GM03348 (cell line): Measurements from ENCODE around the gene NAV2.
"Not testable (repeated sequence)": the region's sequence is repeated elsewhere in the genome, so short reads cannot be mapped to it uniquely, and the experiment has no call there.

Source experiments
- DNase-seq: peaks from one replicate; pipeline ENCODE4 v3.0.0; 2012; ENCODE audit warnings: low spot score

NAV2 gene

DNA sequence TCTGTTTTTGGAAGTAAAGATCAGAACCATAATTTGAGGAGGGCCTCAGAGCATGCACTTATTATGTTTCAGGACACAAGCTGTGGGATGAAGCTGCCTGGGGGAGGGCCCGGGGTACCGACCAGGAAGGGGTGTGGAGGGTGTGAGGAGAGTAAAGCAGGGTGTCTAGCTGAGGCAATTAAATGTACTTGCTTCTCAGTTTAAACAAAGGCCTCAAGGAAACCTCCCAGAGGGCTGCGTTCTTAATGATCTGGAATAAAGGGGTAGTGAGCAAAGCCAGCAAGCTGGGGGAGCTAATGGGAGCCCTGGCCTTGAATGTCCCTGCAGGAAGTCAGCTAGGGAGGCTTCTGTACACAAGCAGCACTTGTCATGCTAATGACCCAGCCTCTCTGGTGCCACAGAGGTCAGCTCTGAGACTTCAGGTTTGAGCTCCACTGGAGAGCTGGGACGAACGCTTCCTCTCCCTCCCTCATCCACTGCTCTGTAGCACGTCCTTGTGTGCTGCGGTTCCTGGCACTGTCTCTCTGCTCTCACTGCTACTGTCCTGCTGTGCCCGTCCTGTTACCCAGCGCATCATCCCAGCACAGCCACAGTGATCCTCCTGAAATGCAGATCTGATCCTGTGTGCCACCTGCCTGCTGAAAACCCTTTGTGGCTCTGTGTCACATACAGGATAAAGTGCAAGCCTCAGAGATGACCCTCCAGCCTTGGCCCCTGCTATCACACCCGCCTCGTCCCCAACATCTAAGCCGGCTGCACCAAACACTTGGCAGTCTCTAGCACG lies 287.9 kb downstream of the NAV2 start:
- no peak for DNase-seq

DNA sequence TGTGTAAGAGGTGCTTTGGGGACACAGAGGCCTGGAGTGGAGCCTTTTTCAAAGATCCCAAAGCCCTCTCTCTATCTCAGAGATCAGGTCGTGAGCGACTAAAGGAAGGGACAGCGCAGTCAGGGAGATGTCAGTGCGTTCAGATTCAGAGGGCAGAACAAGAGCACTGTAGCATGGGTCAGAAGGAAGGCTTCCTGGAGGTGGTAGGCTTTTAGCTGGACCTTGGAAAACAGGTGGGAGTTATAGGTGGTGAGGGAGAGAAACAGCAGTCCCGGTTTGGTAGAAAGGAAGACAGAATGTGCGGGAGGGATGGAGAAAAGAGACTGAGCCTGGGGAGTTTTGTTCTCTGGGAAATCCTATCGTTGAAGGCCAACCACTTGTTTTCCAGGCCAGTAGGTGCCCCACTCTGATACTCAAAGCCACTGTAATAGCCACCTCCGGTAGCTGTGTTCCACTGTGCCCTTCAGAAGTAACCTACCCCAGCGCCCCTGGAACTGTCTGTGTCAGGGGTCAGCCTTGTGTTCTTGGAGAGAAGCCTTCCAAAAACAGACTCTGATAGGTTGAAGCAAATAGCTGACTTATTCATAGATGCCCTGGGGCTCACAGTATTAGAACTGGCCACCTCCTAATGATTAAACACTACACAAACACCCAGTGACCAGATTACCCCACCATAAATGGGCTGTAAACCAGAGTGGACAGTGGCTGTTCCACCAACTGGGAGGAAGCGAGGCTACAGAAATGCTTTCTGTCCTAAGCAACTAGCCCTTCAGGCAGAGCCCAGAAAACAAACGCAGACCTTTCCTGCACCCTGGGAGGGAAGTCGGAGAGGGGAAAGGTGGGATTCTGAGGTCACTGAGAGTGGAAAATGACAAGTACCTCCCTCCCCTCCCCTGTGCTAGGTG lies 289.9 kb downstream of the NAV2 start:
- DNase-seq: no peak

DNA sequence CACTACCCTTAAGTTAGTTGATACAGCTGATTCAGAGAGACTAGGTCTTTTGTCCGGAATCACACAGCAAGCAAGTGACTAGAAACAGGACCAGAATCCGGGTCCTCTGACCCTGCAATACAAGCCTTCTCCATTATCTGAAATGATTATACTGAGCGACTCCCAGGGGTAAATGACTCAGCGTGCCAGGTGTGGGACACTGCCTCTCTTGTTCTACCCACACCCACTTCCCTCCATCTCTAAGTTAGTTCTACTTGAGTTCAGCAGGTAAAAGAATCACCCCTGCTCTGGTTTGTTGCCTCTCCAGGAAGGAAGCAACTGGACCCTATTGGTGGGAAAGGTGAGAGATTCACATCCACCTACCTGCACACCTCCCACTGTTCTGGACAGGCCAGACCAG lies 290.7 kb downstream of the NAV2 start:
- no peak for DNase-seq

DNA sequence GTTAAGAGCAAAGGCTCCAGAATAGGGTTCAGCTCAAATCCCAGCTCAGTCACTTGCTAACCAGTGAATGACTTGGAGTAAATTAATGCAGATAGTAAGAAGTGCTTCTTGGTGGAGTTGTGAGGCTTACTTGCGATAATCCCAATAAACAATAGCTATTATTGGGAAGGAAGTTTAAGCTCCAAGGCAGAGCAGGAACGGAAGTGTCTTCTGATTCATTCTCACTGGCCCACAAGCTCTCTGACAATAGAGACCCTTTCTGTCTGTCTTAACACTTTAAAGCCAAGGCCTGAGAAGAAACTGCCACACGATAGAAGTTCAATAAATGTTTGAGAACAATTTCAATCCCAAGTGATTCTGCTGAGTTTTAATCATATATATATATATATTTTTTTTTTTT lies 292.2 kb downstream of the NAV2 start:
- DNase-seq: no peak

DNA sequence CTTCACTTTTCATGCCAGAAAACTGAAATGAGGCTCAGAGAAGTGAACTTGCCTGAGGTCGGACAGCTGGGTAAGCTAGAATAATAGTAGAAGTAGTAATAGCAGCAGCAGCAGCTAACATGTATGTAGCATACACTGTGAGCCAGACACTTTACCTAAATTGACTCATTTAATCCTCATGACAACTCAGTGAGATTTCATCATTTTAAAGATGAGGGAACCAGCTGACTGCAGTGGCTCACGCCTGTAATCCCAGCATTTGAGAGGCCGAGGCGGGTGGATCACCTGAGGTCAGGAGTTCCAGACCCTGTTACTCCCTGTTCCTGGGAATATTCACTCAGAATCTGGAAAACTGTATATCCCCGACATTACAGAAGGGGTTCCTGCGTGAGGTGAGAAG lies 293.1 kb downstream of the NAV2 start:
- no peak for DNase-seq

DNA sequence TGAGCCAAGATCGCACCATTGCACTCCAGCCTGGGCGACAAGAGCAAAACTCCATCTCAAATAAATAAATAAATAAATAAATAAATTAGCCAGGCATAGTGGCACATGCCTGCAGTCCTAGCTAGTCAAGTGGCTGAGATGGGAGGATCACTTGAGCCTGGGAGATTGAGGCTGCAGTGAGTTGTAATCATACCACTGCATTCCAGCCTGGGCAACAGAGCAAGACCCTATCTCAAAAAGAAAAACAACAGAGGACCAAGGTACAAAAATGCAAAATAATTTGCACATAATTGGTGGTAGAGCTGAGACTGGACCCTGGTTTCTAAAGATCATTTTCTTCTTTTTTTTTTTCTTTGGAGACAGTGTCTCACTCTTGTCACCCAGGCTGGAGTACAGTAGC lies 294.0 kb downstream of the NAV2 start:
- DNase-seq: not testable (repeated sequence)

DNA sequence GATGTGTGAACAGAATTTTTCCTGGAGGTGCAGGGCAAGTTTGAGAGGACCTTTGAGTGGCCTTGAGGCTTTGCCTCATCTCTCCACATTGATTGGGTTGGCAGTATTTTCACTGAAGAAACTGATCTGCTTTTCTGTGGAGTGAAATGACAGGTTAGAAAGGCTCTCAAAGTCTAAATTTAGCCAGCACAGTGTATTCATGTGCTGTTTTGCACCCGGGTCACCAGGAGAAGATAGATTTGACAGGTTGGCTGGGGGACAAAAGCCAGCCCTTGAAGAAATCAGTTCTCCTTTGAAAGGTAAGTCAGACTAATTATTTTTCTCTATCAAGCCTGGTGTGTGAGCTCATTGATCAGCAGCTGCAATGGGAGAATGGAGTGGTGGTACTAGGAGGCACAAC lies 294.7 kb downstream of the NAV2 start:
- DNase-seq: no peak

DNA sequence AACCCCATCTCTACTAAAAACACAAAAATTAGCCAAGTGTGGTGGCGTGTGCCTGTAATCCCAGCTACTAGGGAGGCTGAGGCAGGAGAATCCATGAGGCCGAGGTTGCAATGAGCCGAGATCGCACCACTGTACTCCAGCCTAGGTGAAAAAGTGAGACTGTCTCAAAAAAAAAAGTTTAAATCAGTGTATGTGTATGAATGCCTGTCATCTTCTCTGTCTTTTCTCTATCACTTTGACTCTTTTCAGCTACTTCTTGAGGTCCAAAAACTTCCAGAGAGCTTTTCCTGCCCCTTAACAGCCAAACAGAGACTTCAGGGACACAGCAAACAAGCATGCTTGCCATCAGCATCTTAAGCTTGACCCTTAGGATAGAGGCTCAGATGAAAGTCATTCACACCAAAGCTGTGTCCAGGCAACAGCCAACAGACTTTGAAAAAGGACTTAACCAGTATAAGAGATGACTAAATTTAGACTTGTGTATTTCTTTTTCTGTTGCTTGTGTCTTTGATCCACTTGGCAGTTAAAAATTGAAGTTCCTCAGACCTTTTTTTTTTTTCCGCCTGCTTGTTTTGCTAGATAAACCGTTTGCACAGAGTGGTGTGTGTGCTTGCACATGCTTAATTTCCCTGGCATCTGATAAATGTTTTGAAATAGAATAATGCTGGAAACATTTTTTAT lies 295.7 kb downstream of the NAV2 start:
- no peak for DNase-seq

DNA sequence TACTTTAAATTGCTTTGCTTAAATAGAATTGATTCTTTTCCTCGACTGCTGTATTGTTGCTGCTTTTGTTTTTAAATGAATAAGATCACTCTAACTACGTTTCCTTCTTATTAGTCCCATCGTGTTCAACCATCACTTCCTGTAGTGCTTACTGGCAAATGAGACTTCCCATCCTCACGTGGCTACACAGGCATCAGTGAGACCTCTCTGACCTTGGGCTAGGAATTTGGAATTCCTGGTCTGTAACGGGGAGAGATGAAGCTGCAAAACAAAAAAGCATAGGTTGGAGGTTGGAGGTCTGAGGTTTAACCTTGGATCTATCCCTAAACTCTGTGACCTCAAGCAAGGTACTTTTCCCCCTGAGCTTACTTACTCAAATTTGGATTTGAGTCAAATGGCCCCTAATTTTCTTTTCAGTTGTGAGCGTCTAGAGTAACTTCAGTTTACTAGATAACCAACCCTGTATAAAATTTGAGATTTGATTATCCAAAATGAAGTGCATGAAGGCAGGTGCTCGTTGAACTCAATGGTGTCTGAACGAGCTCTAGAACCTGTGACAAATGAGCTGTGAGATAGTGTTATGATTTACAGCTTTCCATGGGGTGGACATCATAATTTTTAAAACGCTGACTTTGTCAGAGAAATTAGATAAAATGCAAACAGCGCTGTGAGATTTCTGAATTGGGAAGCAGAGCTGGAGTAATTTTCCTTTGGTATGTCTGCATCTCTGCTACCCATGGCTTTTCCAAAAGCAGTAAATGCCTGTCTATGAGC lies 296.4 kb downstream of the NAV2 start:
- DNase-seq: no peak

DNA sequence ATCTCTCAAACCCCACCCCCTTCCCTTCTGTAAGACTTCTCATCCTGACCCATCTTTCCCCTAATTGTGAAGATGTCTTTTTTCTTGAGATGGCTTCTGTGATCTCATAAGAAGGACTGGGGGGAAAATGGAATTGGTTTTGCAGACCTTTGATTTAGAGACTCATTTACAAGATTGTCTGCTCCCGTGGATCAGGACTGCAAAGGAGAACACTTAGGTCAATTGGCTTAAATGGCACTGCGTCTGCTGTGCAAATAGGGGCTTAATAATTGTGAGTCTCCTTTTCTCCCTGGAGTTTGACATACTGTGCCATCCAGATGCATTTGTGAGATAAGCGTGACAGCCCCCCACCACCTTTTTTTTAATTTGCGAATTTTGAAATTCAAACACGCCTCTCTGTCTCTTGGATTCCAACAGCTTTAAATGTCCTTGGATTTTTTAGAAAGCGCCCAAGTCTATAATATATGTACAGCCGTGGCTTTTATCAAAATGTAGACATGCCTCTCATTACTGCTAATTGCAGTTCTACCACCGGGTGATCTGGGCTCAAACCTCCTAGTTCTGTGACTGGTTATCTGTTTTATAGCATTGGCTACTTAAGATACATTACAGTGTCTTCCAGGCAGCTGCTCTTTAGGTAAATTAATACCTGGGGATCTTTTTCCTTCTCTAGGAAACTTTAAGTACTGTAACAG lies 297.7 kb downstream of the NAV2 start:
- no peak for DNase-seq

DNA sequence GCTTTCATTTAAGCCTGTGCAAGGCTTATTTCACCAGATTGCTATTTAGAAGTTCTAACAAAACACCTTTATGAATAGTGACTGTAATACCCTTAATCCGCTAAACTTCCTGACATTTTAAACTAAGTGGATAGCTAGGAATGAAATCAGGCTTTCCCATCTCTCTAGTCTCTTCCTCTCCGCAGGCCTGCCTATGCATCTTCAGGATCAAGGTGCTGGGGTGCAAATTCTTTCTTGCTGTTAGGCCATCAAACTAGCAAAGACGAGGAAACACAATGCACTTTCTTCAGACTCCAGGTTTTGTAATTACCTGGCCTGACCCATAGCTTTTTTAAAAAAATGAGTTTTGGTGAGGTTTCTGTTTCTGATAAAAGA lies 298.2 kb downstream of the NAV2 start:
- no peak for DNase-seq

DNA sequence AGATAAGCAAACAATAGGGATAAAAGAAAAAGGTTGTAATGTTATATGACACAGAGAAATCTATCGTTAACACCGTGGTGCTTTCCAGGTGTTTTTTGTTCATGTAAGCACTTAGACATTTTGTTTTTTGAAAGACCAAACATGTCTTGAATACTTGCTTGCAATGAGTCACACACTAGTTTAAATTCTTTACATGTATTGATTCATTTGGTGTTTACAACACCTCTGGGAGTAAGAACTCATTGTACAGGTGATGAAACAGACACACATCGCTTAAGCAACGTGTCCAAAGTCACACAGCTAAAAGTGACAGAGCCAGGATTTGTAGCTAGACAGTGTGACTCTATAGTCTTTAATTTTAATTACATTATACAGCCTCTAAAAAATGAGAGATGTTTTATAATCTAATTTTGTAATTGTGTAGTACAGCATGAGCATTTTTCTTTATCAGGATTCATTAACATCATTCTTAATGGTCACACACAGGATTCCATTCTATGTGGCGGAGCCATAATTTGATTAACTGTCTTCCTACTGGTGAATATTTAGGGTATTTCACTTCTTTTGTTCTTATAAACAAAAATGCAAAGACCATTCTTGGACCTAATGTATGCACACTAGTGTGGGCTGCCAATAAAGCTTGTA lies 298.8 kb downstream of the NAV2 start:
- no peak for DNase-seq

DNA sequence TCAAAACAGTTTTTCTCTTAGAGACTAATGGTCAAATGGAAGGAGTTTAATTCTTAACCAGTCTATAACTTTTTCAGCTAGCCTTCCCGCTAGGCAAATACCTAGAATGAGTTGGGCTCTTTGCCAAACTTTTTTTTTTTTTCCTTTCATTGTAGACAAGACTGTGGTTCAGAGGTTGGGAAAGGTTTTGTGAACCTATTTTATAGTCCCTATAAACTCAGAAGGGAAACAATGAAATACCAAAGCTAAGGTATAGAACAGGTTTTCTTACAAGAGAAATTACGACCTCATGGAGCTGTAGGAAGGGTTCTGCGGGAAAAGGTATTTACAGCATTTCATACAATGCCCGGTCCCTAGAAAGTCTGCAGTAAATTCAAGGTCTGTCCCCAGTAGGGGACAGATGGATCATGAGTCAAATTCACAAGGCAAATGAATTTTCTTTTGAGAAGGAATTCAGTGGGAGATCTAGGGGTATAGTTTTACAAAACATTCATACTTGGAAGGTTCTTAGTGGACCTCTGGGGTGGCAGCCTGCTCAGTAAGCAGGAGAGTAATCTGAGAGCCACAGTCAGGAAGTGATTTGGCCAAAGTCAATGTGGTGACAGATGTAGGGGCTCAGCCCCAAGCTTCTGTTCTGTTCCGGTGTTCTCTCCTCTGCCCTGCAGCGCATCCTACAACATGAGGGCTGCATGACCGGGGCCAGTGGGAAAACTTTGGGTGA lies 300.9 kb downstream of the NAV2 start:
- no peak for DNase-seq

DNA sequence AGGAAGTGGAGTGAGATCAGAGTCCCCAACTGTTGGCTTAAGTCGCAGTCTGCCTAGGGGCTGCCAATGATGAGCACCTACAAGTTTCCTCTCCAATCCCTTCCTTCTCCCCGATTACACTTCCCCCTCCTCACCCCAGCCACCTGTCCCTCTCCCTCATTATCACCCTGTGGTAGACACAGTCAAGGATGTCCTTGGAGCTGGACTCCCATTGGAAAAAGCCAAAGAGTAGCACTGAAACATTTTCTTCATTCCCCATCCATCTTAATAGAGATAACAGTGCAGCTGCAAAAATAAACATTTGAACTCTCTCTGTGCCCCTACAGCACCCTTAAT lies 301.4 kb downstream of the NAV2 start:
- DNase-seq: no peak

DNA sequence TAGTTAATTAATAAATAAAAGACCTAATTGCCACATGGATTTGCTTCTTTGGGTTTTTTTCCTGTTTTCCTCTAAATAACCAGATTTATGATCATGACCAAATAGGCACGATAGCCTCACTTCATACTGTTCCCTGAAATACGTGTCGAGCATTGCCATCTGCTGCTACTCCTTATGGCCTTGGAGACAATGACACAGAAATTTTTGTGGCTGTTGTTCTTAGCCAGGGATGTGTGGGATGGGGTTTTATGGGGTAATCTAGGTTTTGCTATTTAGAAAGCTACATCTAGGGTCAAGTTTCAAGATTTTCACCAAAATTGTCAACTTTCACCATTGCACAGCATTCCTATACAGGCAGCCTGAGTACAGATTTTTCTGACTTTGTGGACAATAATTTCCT lies 302.5 kb downstream of the NAV2 start:
- no peak for DNase-seq

DNA sequence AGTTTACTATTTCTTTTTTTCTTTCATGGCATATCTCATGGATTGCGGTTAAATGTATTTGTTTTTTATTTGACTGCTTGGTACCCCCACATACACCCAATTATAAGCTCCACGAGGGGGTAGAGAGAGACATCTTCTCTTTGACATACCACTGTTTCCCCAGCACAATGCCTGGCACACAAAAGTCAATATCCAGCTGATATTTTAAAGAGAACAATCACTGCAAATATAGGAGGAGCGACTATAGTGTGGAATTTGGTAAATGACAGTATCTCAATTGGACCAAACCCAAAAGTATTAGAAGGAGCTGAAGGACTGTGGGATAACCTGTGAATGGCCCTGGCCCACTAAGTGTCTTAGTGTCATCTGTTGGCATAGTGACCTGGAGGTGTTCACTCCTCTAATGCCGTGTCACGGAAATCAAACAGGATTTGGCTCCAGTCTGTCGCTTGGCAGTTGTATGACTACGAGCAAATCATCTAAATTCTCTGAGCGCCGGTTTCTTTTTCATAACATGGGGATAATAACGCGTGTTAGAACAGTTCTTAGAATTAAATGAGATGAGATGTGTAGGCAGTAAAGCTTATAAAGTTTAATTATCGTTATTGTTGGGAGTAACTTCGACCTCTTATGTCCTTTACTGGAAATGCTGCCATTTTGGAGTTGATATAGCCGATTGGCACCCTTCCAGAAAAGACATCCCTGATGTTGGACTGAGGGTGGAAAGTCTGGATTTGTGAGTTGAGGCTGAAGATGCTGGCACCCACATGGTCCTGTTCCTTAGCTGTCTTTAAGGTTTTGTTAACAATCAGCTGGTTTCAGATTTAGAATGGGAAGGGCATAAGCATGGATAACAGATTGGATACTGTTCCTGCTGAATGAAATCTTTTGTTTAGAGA lies 303.1 kb downstream of the NAV2 start:
- DNase-seq: no peak

DNA sequence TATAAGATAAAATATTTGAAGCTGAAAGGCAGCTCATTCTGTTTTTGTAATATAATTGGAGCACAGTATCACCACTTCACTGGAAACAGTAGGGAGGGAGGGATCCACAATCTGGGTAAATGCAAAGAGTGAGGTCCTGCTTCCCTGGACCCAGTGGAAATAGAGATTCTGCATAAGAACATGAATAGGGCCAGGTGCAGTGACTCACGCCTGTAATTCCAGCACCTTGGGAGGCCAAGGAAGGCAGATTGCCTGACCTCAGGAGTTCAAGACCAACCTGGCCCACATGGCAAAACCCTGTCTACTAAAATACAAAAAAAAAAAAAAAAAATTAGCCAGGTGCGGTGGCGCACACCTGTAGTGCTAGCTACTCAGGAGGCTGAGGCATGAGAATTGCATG lies 303.9 kb downstream of the NAV2 start:
- no peak for DNase-seq

DNA sequence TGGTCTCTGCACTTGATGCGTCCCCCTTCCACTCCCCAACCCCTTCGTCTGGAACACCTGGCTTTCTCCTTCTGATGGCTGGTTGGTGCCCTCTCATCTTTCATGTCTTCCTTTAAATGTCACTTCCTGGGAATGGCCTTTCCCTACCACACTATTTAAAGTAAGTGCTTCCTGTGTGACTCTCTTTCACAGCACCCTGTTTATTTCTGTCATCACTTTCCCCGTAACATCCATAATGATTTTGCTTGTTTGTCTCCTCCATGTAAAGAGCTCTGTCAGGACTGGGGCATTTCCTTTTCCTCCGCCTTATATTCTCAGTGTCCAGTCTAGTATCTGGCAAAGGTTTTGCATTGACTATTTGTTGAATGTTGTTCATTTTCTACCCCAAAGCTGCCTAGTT lies 304.7 kb downstream of the NAV2 start:
- no peak for DNase-seq

DNA sequence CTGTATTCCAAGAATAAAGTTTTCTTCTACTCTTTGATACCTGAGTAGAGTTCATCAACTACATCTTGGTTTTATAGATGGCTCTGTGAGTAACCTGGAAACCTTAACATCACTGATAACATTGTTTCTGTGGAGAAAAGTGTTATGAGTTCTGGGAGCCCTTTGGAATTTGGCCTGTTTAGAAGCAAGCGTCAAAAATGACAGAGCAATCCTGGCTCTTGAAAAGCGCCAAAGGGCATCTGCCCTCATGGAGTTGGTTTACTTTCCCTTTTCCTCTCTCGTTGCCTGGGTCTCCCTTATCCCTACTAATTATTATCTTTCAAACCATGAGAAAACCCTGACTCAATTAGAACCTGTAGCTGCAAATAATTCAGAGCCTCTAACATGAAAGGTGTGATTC lies 307.6 kb downstream of the NAV2 start:
- no peak for DNase-seq
